ENCODE results near the gene SLC9C2.
"Not testable (repeated sequence)": the region's sequence is repeated elsewhere in the genome, so short reads cannot be mapped to it uniquely, and the experiment has no call there.

Gene SLC9C2

GRCh38 chr1:173638043-173639021, 35.5 kb upstream of the SLC9C2 start:
- DNase-seq (ENCODE audit: low spot score): no peak
- no peak for TF ChIP-seq CTCF (IDR thresholded peaks at IDR 0.05; ENCODE audit: extremely low read depth, insufficient read depth, missing control alignments)
- in situ Hi-C loops (cut with MboI; ENCODE audit: low pct_unique_long_range_greater_than_20kb, low sequenced_read_pairs, unreplicated experiment): no loop called here

GRCh38 chr1:173637236-173638042, 34.6 kb upstream of the SLC9C2 start:
- DNase-seq (ENCODE audit: low spot score); in situ Hi-C loops (cut with MboI; ENCODE audit: low pct_unique_long_range_greater_than_20kb, low sequenced_read_pairs, unreplicated experiment): not testable (repeated sequence)

DNA sequence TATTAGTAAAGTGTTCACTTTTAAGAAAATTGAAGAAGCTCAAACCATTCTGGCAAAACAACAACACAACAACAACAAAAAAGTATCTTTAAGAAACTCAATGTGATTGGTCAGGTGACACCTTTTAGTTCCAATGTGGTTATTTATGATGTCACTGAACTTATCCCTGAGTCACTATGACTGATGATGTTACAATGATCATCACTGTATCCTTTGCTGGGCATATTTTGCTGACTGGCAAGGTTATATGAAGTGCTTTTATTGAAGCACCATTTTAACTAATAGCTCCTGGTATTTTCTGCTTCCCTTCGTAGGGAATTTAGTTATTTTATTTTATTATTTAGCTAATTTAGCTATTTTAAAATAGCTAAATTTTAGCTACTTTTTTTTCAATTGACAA, 32.2 kb upstream of the SLC9C2 start, which contains the start of gene TEX50:
TEX50 (plus strand) TSS at position 223 of the 400 bp plus-strand sequence. CDS start 184 bp downstream, outside the sequence.
- DNase-seq (ENCODE audit: low spot score): no peak
- in situ Hi-C loops (cut with MboI; ENCODE audit: low pct_unique_long_range_greater_than_20kb, low sequenced_read_pairs, unreplicated experiment): no loop called here
- TF ChIP-seq CTCF (IDR thresholded peaks at IDR 0.05; ENCODE audit: extremely low read depth, insufficient read depth, missing control alignments): no peak

DNA sequence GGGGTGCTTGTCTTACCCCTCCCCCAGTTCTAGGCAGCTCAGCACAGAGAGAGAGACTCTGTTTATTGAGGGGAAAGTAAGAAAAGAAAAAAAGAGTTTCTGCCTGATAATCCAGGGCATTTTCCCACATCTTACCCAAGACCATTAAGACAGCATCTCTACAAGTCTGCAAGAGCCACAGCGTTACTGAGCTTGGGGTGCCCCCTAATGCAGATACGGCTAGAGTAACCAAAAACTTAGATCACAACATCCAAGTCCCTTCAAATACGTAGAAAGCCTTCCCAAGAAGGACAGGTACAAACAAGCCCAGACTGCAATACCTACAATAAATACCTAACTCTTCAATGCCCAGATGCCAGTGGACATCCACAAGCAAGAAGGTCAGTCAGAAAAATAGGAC, 26.0 kb upstream of the SLC9C2 start:
- no peak for DNase-seq (ENCODE audit: low spot score)
- no peak for TF ChIP-seq CTCF (IDR thresholded peaks at IDR 0.05; ENCODE audit: extremely low read depth, insufficient read depth, missing control alignments)
- in situ Hi-C loops (cut with MboI; ENCODE audit: low pct_unique_long_range_greater_than_20kb, low sequenced_read_pairs, unreplicated experiment): no loop called here

- TF ChIP-seq CTCF (IDR thresholded peaks at IDR 0.05; ENCODE audit: extremely low read depth, insufficient read depth, missing control alignments): no peak
- no peak for DNase-seq (ENCODE audit: low spot score)
- in situ Hi-C loops (cut with MboI; ENCODE audit: low pct_unique_long_range_greater_than_20kb, low sequenced_read_pairs, unreplicated experiment): no loop called here
Measured at GRCh38 chr1:173627269-173627668, 24.4 kb upstream of the SLC9C2 start.

GRCh38 chr1:173616859-173617258, 14.0 kb upstream of the SLC9C2 start:
- in situ Hi-C loops (cut with MboI; ENCODE audit: low pct_unique_long_range_greater_than_20kb, low sequenced_read_pairs, unreplicated experiment): no loop called here
- TF ChIP-seq CTCF (IDR thresholded peaks at IDR 0.05; ENCODE audit: extremely low read depth, insufficient read depth, missing control alignments): no peak
- DNase-seq (ENCODE audit: low spot score): no peak

DNA sequence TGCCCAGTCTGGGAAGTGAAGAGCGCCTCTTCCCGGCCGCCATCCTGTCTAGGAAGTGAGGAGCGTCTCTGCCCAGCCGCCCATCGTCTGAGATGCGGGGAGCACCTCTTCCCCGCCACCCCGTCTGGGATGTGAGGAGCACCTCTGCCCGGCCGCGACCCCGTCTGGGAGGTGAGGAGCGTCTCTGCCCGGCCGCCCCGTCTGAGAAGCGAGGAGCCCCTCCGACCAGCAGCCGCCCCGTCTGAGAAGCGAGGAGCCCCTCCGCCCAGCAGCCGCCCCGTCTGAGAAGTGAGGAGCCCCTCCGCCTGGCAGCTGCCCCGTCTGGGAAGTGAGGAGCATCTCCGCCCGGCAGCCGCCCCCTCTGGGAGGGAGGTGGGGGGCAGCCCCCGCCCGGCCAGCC, 10.2 kb upstream of the SLC9C2 start:
- in situ Hi-C loops (cut with MboI; ENCODE audit: low pct_unique_long_range_greater_than_20kb, low sequenced_read_pairs, unreplicated experiment); DNase-seq (ENCODE audit: low spot score): not testable (repeated sequence)
